H1 (cell line): ENCODE data around the gene CHST13. TPM values are rescaled to one million over a fixed set of nuclear protein-coding genes. Genes with fewer than 3 reads are reported as not detected.

ENCODE experiments used
- CTCF ChIA-PET: fragments of 300-600 bp; sonication (Branson Sonifier 250); formaldehyde crosslinking; loops from one replicate; lab custom pipeline; 2021; ENCODE audit not compliant: partially characterized antibody; lab: Charles Lee
- POLR2A ChIA-PET: fragments of 300-600 bp; sonication (Branson Sonifier 250); formaldehyde crosslinking; loops from one replicate; lab custom pipeline; 2021; ENCODE audit warnings: inconsistent platforms; ENCODE audit not compliant: partially characterized antibody; lab: Charles Lee
- DNase-seq, 2 experiments: peaks; one replicate each; pipeline versions ENCODE4 v3.0.0 to v3.0.0-alpha.2; 2010 to 2022; ENCODE audit warnings: low spot score in 2 of 2, low read depth in 1 of 2, mixed read lengths in 1 of 2
- FAIRE-seq: peaks from 2 replicates; lab custom pipeline; 2011; peaks lifted over from hg19 to GRCh38; lab: Jason Lieb, UNC
- H2AFZ ChIP-seq: 2 replicates; pipeline ENCODE4 v1.8.1; 2012; ENCODE audit warnings: low read length, inconsistent platforms
- H2AK5ac ChIP-seq: 2 replicates; pipeline ENCODE4 v1.6.1; 2013; ENCODE audit warnings: low read depth, low read length
- H2BK120ac ChIP-seq: replicated peaks from 2 replicates; pipeline ENCODE3; 2013; ENCODE audit warnings: low read depth, low read length, inconsistent platforms
- H2BK12ac ChIP-seq: 2 replicates; pipeline ENCODE4 v1.6.1; 2013; ENCODE audit warnings: low read depth, low read length
- H2BK15ac ChIP-seq: 2 replicates; pipeline ENCODE4 v1.6.1; 2013; ENCODE audit warnings: low read length
- H2BK20ac ChIP-seq: 2 replicates; pipeline ENCODE4 v1.6.1; 2013; ENCODE audit warnings: low read length
- H2BK5ac ChIP-seq: 2 replicates; pipeline ENCODE4 v1.6.1; 2013; ENCODE audit warnings: low read depth, low read length
- H3K14ac ChIP-seq: 2 replicates; pipeline ENCODE4 v1.6.1; 2013; ENCODE audit warnings: inconsistent platforms; ENCODE audit not compliant: insufficient read length
- H3K18ac ChIP-seq: 2 replicates; pipeline ENCODE4 v1.6.1; 2013; ENCODE audit warnings: low read length; ENCODE audit errors: extremely low read depth
- H3K23ac ChIP-seq: 2 replicates; pipeline ENCODE4 v1.6.1; 2013; ENCODE audit warnings: inconsistent platforms; ENCODE audit not compliant: insufficient read length
- H3K23me2 ChIP-seq: 2 replicates; pipeline ENCODE4 v1.6.1; 2013; ENCODE audit warnings: low read depth, low read length
- H3K27ac ChIP-seq: 2 replicates; pipeline ENCODE4 v1.6.1; 2011; ENCODE audit warnings: low read depth, low read length, inconsistent platforms
- H3K27me3 ChIP-seq, 4 experiments: replicated peaks in 1 of 4; 1 replicate in 1 of 4; 2 replicates in 3 of 4; pipeline versions ENCODE4 v1.6.1 to v1.8.1; 2011 to 2013; ENCODE audit warnings: low read length in 3 of 4, mild to moderate bottlenecking in 3 of 4, inconsistent platforms in 2 of 4, mixed read lengths in 2 of 4, moderate library complexity in 1 of 4; ENCODE audit not compliant: control insufficient read depth in 3 of 4, insufficient read depth in 3 of 4; ENCODE audit errors: extremely low read depth in 1 of 4
- H3K36me3 ChIP-seq, 4 experiments: 2 replicates each; pipeline versions ENCODE4 v1.6.1 to v1.8.1; 2011 to 2013; ENCODE audit warnings: mild to moderate bottlenecking in 4 of 4, low read length in 3 of 4, moderate library complexity in 2 of 4, control low read depth in 1 of 4, inconsistent platforms in 1 of 4; ENCODE audit not compliant: insufficient read depth in 4 of 4, control insufficient read depth in 2 of 4
- H3K4ac ChIP-seq: replicated peaks from 2 replicates; pipeline ENCODE3; 2013; ENCODE audit warnings: low read length, low read depth, mixed read lengths, inconsistent platforms; ENCODE audit not compliant: insufficient read length
- H3K4me1 ChIP-seq, 4 experiments: replicated peaks in 1 of 4; 1 replicate in 1 of 4; 2 replicates in 3 of 4; pipeline versions ENCODE4 v1.6.1 to v1.8.1; 2011 to 2013; ENCODE audit warnings: low read length in 3 of 4, inconsistent platforms in 2 of 4, mixed read lengths in 1 of 4; ENCODE audit not compliant: insufficient read depth in 4 of 4, control insufficient read depth in 3 of 4
- H3K4me2 ChIP-seq, 2 experiments: 2 replicates each; pipeline versions ENCODE4 v1.6.1 to v1.8.1; 2011 to 2013; ENCODE audit warnings: low read depth in 2 of 2, low read length in 2 of 2, control low read depth in 1 of 2, inconsistent platforms in 1 of 2, mild to moderate bottlenecking in 1 of 2; ENCODE audit not compliant: insufficient read depth in 1 of 2
- H3K4me3 ChIP-seq, 4 experiments: fragments of 200-600, 300-600 bp in 1 of 4; sonication (generic), shearing (Covaris generic), sonication (Bioruptor Twin) in 1 of 4; 2 replicates each; pipeline versions ENCODE4 v1.5.1 to v1.8.1; 2011 to 2016; ENCODE audit warnings: low read length in 4 of 4, low read depth in 3 of 4, control low read depth in 2 of 4, inconsistent platforms in 2 of 4, mild to moderate bottlenecking in 2 of 4, mixed read lengths in 1 of 4, moderate library complexity in 1 of 4; ENCODE audit not compliant: insufficient read depth in 2 of 4; ENCODE audit errors: extremely low read depth in 1 of 4
- H3K56ac ChIP-seq: replicated peaks from 2 replicates; pipeline ENCODE3; 2013; ENCODE audit warnings: low read depth, mild to moderate bottlenecking, mixed read lengths, low read length, inconsistent platforms; ENCODE audit not compliant: insufficient read length
- H3K79me1 ChIP-seq: 2 replicates; pipeline ENCODE4 v1.6.1; 2013; ENCODE audit warnings: low read depth, low read length, control low read depth
- H3K79me2 ChIP-seq, 2 experiments: 2 replicates each; pipeline versions ENCODE4 v1.6.1 to v1.8.1; 2012 to 2013; ENCODE audit warnings: low read length in 2 of 2, mild to moderate bottlenecking in 2 of 2, inconsistent platforms in 1 of 2; ENCODE audit not compliant: insufficient read depth in 2 of 2, control insufficient read depth in 1 of 2
- H3K9ac ChIP-seq, 4 experiments: replicated peaks in 1 of 4; 1 replicate in 1 of 4; 2 replicates in 3 of 4; pipeline versions ENCODE4 v1.6.1 to v1.8.1; 2011 to 2013; ENCODE audit warnings: low read depth in 3 of 4, low read length in 3 of 4, control low read depth in 2 of 4, mild to moderate bottlenecking in 2 of 4, moderate library complexity in 2 of 4, inconsistent platforms in 1 of 4; ENCODE audit errors: extremely low read depth in 1 of 4
- H3K9me3 ChIP-seq, 2 experiments: 2 replicates each; pipeline versions ENCODE4 v1.6.1 to v1.8.1; 2012 to 2013; ENCODE audit warnings: mild to moderate bottlenecking in 2 of 2, moderate library complexity in 2 of 2, control low read depth in 1 of 2, inconsistent platforms in 1 of 2, low read depth in 1 of 2, low read length in 1 of 2, mixed read lengths in 1 of 2; ENCODE audit not compliant: insufficient read depth in 2 of 2
- H4K20me1 ChIP-seq, 2 experiments: replicated peaks in 1 of 2; 2 replicates each; pipeline versions ENCODE3 to v1.8.1; 2011 to 2013; ENCODE audit warnings: inconsistent platforms in 2 of 2, low read length in 2 of 2, mild to moderate bottlenecking in 1 of 2; ENCODE audit not compliant: insufficient read depth in 2 of 2, control insufficient read depth in 1 of 2
- H4K5ac ChIP-seq: 2 replicates; pipeline ENCODE4 v1.6.1; 2013; ENCODE audit warnings: low read length, low read depth, mixed read lengths, inconsistent platforms; ENCODE audit not compliant: insufficient read length
- H4K8ac ChIP-seq: 2 replicates; pipeline ENCODE4 v1.8.0; 2013; ENCODE audit warnings: mild to moderate bottlenecking, moderate library complexity, low read length, inconsistent platforms; ENCODE audit not compliant: insufficient read depth; ENCODE audit errors: extremely low read depth
- H4K91ac ChIP-seq: replicated peaks from 2 replicates; pipeline ENCODE3; 2013; ENCODE audit warnings: low read length, mixed read lengths, inconsistent platforms; ENCODE audit not compliant: insufficient read length
- BCL11A ChIP-seq, 2 experiments: IDR thresholded peaks; one replicate each; pipeline ENCODE4 v1.6.1; 2011; ENCODE audit warnings: low read depth in 2 of 2, low read length in 2 of 2, mild to moderate bottlenecking in 2 of 2
- CBX5 ChIP-seq: fragments of 300-800, 300-1000 bp; sonication (generic); IDR thresholded peaks from 2 replicates; pipeline ENCODE4 v1.7.1; 2016; ENCODE audit warnings: antibody characterized with exemption, low read length, low read depth
- CEBPB ChIP-seq: IDR thresholded peaks from 2 replicates; pipeline ENCODE4 v1.6.1; 2012; ENCODE audit warnings: low read depth, low read length
- CTBP2 ChIP-seq: IDR thresholded peaks from 2 replicates; pipeline ENCODE4 v1.7.0; 2011; ENCODE audit warnings: borderline replicate concordance, mild to moderate bottlenecking, moderate library complexity, mixed read lengths, low read length; ENCODE audit not compliant: insufficient read depth, insufficient read length
- KDM4A ChIP-seq: IDR thresholded peaks from one replicate; pipeline ENCODE4 v1.7.1; 2012; ENCODE audit warnings: low read depth, mild to moderate bottlenecking, moderate library complexity, low read length, inconsistent platforms; ENCODE audit not compliant: severe bottlenecking
- KDM5A ChIP-seq: fragments of 200-600 bp; IDR thresholded peaks from 2 replicates; pipeline ENCODE4 v1.7.1; 2012; ENCODE audit warnings: mild to moderate bottlenecking, low read length, inconsistent platforms, mixed read lengths
- POLR2AphosphoS5 ChIP-seq: IDR thresholded peaks from 2 replicates; pipeline ENCODE4 v1.6.1; 2011; ENCODE audit warnings: low read depth, low read length
- POU5F1 ChIP-seq: IDR thresholded peaks from 2 replicates; pipeline ENCODE4 v1.6.1; 2011; ENCODE audit warnings: low read depth, mild to moderate bottlenecking, low read length, moderate library complexity
- RBBP5 ChIP-seq: IDR thresholded peaks from 2 replicates; pipeline ENCODE4 v1.7.1; 2012; ENCODE audit warnings: low read depth, mild to moderate bottlenecking, inconsistent platforms, low read length, moderate library complexity, borderline replicate concordance
- RNF2 ChIP-seq: fragments of 200-900, 300-1000 bp; sonication (generic); IDR thresholded peaks from 2 replicates; pipeline ENCODE4 v1.7.1; 2016; ENCODE audit warnings: borderline replicate concordance, low read depth, mild to moderate bottlenecking, antibody characterized with exemption, low read length; ENCODE audit not compliant: poor library complexity, severe bottlenecking; ENCODE audit errors: missing control alignments
- TCF12 ChIP-seq: IDR thresholded peaks from 2 replicates; pipeline ENCODE4 v1.6.1; 2011; ENCODE audit warnings: low read depth, mild to moderate bottlenecking, low read length
- WGBS, 2 experiments: shearing (Covaris generic) in 1 of 2; methylation state at CpG; one replicate each; pipeline versions ENCODE4 v1.1.6 to v1.1.7; 2013 to 2015; ENCODE audit warnings: low lambda C conversion rate in 2 of 2, mixed read lengths in 2 of 2, inconsistent platforms in 1 of 2, low coverage in 1 of 2, missing lambda C conversion rate in 1 of 2; ENCODE audit not compliant: insufficient replicate concordance in 2 of 2, insufficient coverage in 1 of 2, insufficient read length in 1 of 2; ENCODE audit errors: extremely low coverage in 1 of 2, missing lambda C conversion rate in 1 of 2; 5-methylcytosine and 5-hydroxymethylcytosine counted together
- polyA plus RNA-seq, 7 experiments: library from polyadenylated mRNA; depleted of rRNA in 3 of 7; stranded (reverse) in 5 of 7; unstranded in 2 of 7; fragments of >200 nt in 5 of 7; fragments of 200-250 nt in 2 of 7; gene quantifications; 1 replicate in 5 of 7; 2 replicates in 1 of 7; 4 replicates in 1 of 7; pipeline versions ENCODE4 v1.2.1 to v1.2.3, GENCODE V29; 2011 to 2013; ENCODE audit warnings: missing spikeins in 2 of 7, mixed read lengths in 2 of 7
- total RNA-seq: library from RNA; stranded (reverse); fragmentation: NEBNext Ultra II Directional; extraction: Animal tissue kit (Norgen Biotek cat#: 25700); gene quantifications from 2 replicates; pipeline ENCODE4 v1.2.1, GENCODE V29; 2021
- TF ChIP-seq, protein P1 (sequence below), 3 experiments: IDR thresholded peaks; 1 replicate in 2 of 3; 2 replicates in 1 of 3; pipeline versions ENCODE4 v1.5.1 to v1.6.1; 2011; ENCODE audit warnings: low read length in 3 of 3, mild to moderate bottlenecking in 3 of 3, inconsistent platforms in 2 of 3, low read depth in 1 of 3, moderate library complexity in 1 of 3; ENCODE audit not compliant: insufficient read depth in 1 of 3; ENCODE audit errors: control extremely low read depth in 1 of 3

The CHST13 gene
- total and polyA plus RNA-seq, 2 of the 8 experiments (the other 6 are each of a cell fraction or from before 2014, with no cell fraction given) = 5.4 to 11.7 TPM

DNA sequence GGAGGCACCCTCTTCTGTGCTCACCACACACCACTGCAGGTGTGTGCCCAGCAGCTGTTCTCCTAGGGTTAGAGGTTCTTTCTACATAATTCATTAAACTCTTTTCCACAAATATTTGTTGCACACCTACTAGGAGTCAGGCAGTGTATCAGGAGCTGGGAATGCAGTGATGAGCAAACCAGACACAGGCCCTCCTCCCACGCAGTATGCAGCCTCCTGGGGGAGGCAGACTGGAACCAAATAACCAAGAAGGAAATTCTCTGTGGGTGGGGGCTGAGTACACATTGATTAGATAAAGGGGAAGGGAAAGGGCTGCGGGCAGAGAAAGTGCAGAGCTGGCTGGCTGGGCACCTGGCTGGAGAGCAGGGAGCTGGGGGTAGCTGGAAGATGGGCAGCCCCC lies 53.3 kb downstream of the CHST13 start:
- Histone ChIP-seq H2BK15ac (no peak overlapping the region), H4K20me1 (no peaks in the 10 kb centered on the region), H3K79me2 (no peaks in the 10 kb centered on the region), H2BK20ac (no peak overlapping the region), H4K91ac (no peak overlapping the region), H3K79me1 (no peaks in the 10 kb centered on the region), H3K14ac (no peak overlapping the region), H3K4me2 (no peak overlapping the region), H2BK120ac (no peak overlapping the region), H3K18ac (no peak overlapping the region), H3K9me3 (no peaks in the 10 kb centered on the region), H2BK12ac (no peak overlapping the region), H2AK5ac (no peak overlapping the region), H3K9ac (no peak overlapping the region), H4K5ac (no peak overlapping the region), H3K4me3 (no peak overlapping the region), H4K8ac (no peak overlapping the region), H3K36me3 (no peaks in the 10 kb centered on the region), H3K4me1 (no peaks in the 10 kb centered on the region), H2BK5ac (no peak overlapping the region), H2AFZ (no peak overlapping the region), H3K27me3 (no peaks in the 10 kb centered on the region; a peak in 1 of 7 replicates), H3K23me2 (no peaks in the 10 kb centered on the region), H3K4ac (no peak overlapping the region), H3K27ac (no peak overlapping the region), H3K23ac (no peak overlapping the region), H3K56ac (no peak overlapping the region)
- FAIRE-seq (no peak), DNase-seq (no peak)
- WGBS, 2 experiments = 73% methylated on average over 2 of the region's 2 CpGs; no CpG with 5 or more reads in 1 of the 2 experiments
- POLR2A ChIA-PET = no interaction called here
- CTCF ChIA-PET = interaction anchor here (1.0 kb wide), 1 partner anchor 47 kb away, joined by 3 read pairs; no protein-coding TSS in a partner anchor
- TF ChIP-seq BCL11A (IDR thresholded peaks at IDR 0.05; ENCODE audit: low read depth in 2 of 2, low read length in 2 of 2) (no peak), KDM4A (no peak), POU5F1 (no peak), CEBPB (no peak), RBBP5 (no peak), KDM5A (no peak), TCF12 (no peak), CBX5 (no peak), RNF2 (no peak), CTBP2 (no peak), POLR2AphosphoS5 (no peak)
- TF ChIP-seq, protein P1, sequence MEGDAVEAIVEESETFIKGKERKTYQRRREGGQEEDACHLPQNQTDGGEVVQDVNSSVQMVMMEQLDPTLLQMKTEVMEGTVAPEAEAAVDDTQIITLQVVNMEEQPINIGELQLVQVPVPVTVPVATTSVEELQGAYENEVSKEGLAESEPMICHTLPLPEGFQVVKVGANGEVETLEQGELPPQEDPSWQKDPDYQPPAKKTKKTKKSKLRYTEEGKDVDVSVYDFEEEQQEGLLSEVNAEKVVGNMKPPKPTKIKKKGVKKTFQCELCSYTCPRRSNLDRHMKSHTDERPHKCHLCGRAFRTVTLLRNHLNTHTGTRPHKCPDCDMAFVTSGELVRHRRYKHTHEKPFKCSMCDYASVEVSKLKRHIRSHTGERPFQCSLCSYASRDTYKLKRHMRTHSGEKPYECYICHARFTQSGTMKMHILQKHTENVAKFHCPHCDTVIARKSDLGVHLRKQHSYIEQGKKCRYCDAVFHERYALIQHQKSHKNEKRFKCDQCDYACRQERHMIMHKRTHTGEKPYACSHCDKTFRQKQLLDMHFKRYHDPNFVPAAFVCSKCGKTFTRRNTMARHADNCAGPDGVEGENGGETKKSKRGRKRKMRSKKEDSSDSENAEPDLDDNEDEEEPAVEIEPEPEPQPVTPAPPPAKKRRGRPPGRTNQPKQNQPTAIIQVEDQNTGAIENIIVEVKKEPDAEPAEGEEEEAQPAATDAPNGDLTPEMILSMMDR (IDR thresholded peaks at IDR 0.05; ENCODE audit: control extremely low read depth in 1 of 3, insufficient read depth in 1 of 3, low read depth in 1 of 3, low read length in 3 of 3) = no peak
